Erythroblast (primary cell): ENCODE results near the gene SH2D1B.
"Not testable (repeated sequence)": the region's sequence is repeated elsewhere in the genome, so short reads cannot be mapped to it uniquely, and the experiment has no call there.

Experiments
- GATA1 ChIP-seq: IDR thresholded peaks from 2 replicates; pipeline ENCODE4 v1.6.1; 2011; ENCODE audit warnings: low read depth, mild to moderate bottlenecking, control low read depth, low read length, moderate library complexity
- POLR2A ChIP-seq: IDR thresholded peaks from 2 replicates; pipeline ENCODE4 v1.6.1; 2011; ENCODE audit warnings: mild to moderate bottlenecking, low read length

- TF ChIP-seq POLR2A, GATA1: not testable (repeated sequence)
Measured at GRCh38 chr1:162454361-162454760, 42.4 kb upstream of the SH2D1B start.
